Smooth muscle cell (in vitro differentiated cells): Measurements from ENCODE around the gene GRIK1. TPM values are rescaled to one million over a fixed set of nuclear protein-coding genes. Genes with fewer than 3 reads are reported as not detected.

ENCODE experiments used
- DNase-seq: peaks from one replicate; lab custom pipeline; 2025; ENCODE audit not compliant: unreplicated experiment; lab: John Stamatoyannopoulos, UW
- H2AFZ ChIP-seq: fragments of 200-600 bp; sonication (generic); 2 replicates; pipeline ENCODE4 v1.6.0; 2016; ENCODE audit warnings: antibody characterized with exemption, low read depth, mild to moderate bottlenecking
- H3F3A ChIP-seq: fragments of 200-600 bp; sonication (generic); 2 replicates; pipeline ENCODE4 v1.6.0; 2017; ENCODE audit warnings: antibody characterized with exemption, low read depth
- H3K27ac ChIP-seq: fragments of 200-600 bp; sonication (generic); 2 replicates; pipeline ENCODE4 v1.5.1; 2016; ENCODE audit warnings: low read depth, mild to moderate bottlenecking
- H3K27me3 ChIP-seq: fragments of 200-600 bp; sonication (generic); 2 replicates; pipeline ENCODE4 v1.6.1; 2016; ENCODE audit warnings: low read depth, mild to moderate bottlenecking
- H3K36me3 ChIP-seq: fragments of 200-600 bp; sonication (generic); 2 replicates; pipeline ENCODE4 v1.5.1; 2016; ENCODE audit warnings: low read depth
- H3K4me1 ChIP-seq: fragments of 200-600 bp; sonication (generic); 2 replicates; pipeline ENCODE4 v1.5.1; 2016; ENCODE audit warnings: low read depth
- H3K4me2 ChIP-seq: fragments of 200-600 bp; sonication (generic); 2 replicates; pipeline ENCODE4 v1.6.0; 2016; ENCODE audit warnings: mild to moderate bottlenecking
- H3K4me3 ChIP-seq: fragments of 200-600 bp; sonication (generic); 2 replicates; pipeline ENCODE4 v1.5.1; 2016; ENCODE audit warnings: mild to moderate bottlenecking
- H3K79me2 ChIP-seq: fragments of 200-600 bp; sonication (generic); 2 replicates; pipeline ENCODE4 v1.6.0; 2016; ENCODE audit warnings: low read depth, mild to moderate bottlenecking
- H3K9ac ChIP-seq: fragments of 200-600 bp; sonication (generic); 2 replicates; pipeline ENCODE4 v1.6.0; 2016; ENCODE audit warnings: low read depth
- H3K9me3 ChIP-seq: fragments of 200-600 bp; sonication (generic); replicated peaks from 2 replicates; pipeline ENCODE4 v1.5.1; 2016; ENCODE audit warnings: low read depth
- H4K20me1 ChIP-seq: fragments of 200-600 bp; sonication (generic); 2 replicates; pipeline ENCODE4 v1.6.0; 2016; ENCODE audit warnings: low read depth
- WGBS: methylation state at CpG from one replicate; pipeline ENCODE4 v1.1.7; 2016; ENCODE audit warnings: low lambda C conversion rate; 5-methylcytosine and 5-hydroxymethylcytosine counted together
- polyA plus RNA-seq: library from polyadenylated mRNA; unstranded; fragments of >200 nt; fragmentation: Nextera tagmentation; extraction: Ambion mirVana; gene quantifications from 2 replicates; pipeline ENCODE4 v1.2.1, GENCODE V29; 2016
- total RNA-seq: library from RNA; depleted of rRNA; stranded (reverse); fragments of >200 nt; gene quantifications from 2 replicates; pipeline ENCODE4 v1.2.3, GENCODE V29; 2014
- TF ChIP-seq, protein P1 (sequence below): fragments of 200-600 bp; sonication (generic); IDR thresholded peaks from 2 replicates; pipeline ENCODE4 v1.5.1; 2017; ENCODE audit warnings: borderline replicate concordance, mild to moderate bottlenecking, antibody characterized with exemption; ENCODE audit not compliant: insufficient read depth, poor library complexity, severe bottlenecking

GRIK1 gene
- total and polyA plus RNA-seq, 2 experiments from 2014 or later = 0.09 TPM; not detected in 1

- Histone ChIP-seq H4K20me1 (no peaks in the 10 kb centered on the region), H3K27ac (no peak overlapping the region), H3K9me3 (no peaks in the 10 kb centered on the region), H2AFZ (no peak overlapping the region), H3K36me3 (no peaks in the 10 kb centered on the region), H3K4me2 (no peak overlapping the region), H3K4me3 (no peak overlapping the region), H3K79me2 (no peaks in the 10 kb centered on the region), H3K27me3 (no peaks in the 10 kb centered on the region), H3K9ac (no peak overlapping the region), H3F3A (no peaks in the 10 kb centered on the region), H3K4me1 (peaks cover 3% of the 10 kb centered on the region)
- TF ChIP-seq, protein P1, sequence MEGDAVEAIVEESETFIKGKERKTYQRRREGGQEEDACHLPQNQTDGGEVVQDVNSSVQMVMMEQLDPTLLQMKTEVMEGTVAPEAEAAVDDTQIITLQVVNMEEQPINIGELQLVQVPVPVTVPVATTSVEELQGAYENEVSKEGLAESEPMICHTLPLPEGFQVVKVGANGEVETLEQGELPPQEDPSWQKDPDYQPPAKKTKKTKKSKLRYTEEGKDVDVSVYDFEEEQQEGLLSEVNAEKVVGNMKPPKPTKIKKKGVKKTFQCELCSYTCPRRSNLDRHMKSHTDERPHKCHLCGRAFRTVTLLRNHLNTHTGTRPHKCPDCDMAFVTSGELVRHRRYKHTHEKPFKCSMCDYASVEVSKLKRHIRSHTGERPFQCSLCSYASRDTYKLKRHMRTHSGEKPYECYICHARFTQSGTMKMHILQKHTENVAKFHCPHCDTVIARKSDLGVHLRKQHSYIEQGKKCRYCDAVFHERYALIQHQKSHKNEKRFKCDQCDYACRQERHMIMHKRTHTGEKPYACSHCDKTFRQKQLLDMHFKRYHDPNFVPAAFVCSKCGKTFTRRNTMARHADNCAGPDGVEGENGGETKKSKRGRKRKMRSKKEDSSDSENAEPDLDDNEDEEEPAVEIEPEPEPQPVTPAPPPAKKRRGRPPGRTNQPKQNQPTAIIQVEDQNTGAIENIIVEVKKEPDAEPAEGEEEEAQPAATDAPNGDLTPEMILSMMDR = no peak
- WGBS = 95% methylated on average over 6 of the region's 6 CpGs
- DNase-seq = no peak
Observed at GRCh38 chr21:29655577-29655976, 284.2 kb downstream of the GRIK1 start.

DNA sequence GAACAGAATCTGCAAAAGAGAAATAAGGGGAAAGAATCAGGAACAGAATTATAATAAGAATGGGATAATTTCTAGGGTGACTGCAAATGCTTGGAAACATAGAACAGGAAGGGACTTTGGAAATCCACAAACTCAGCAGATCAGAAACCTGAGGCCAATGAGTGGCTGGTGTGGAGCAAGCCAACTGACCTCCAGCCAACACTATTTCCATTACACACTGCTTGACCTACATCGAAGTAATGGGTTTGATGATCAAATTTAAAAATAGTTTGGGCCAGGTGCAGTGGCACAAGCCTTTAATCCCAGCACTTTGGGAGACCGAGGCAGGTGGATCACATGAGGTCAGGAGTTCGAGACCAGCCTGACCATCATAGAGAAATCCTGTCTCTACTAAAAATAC lies 284.9 kb downstream of the GRIK1 start:
- TF ChIP-seq, protein P1 = no peak
- Histone ChIP-seq H3F3A (no peaks in the 10 kb centered on the region), H2AFZ (no peak overlapping the region), H3K9me3 (no peaks in the 10 kb centered on the region), H3K79me2 (no peaks in the 10 kb centered on the region), H3K4me2 (no peak overlapping the region), H3K4me1 (peaks cover 3% of the 10 kb centered on the region), H3K27ac (no peak overlapping the region), H3K9ac (no peak overlapping the region), H4K20me1 (no peaks in the 10 kb centered on the region), H3K4me3 (no peak overlapping the region), H3K36me3 (no peaks in the 10 kb centered on the region), H3K27me3 (no peaks in the 10 kb centered on the region)
- 99% methylated on average over 3 of the region's 3 CpGs for WGBS
- DNase-seq = no peak

DNA sequence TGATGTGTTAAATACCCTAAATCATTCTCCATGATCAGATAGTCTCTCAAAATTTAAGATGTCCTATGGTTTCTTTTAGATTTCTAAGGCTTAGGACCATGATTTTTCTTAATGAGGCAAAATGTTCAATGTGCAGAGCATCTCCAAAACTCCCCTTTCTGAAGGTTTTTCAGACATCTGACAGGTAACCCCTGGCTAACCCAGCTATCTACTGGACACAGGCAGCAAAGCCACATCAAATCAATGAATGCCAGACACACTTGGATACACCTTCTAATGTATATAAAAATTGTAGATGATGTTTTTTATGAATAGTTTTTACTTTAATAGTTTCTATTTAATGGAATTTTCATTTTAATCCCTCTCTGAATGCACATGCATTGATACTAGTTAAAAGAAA lies 285.6 kb downstream of the GRIK1 start:
- Histone ChIP-seq H3K27ac (no peak overlapping the region), H3K9me3 (no peaks in the 10 kb centered on the region), H3K36me3 (no peaks in the 10 kb centered on the region), H3K9ac (no peak overlapping the region), H3K4me2 (no peak overlapping the region), H3F3A (no peaks in the 10 kb centered on the region), H3K4me1 (peaks cover 3% of the 10 kb centered on the region), H4K20me1 (no peaks in the 10 kb centered on the region), H3K27me3 (no peaks in the 10 kb centered on the region), H3K79me2 (no peaks in the 10 kb centered on the region), H2AFZ (no peak overlapping the region), H3K4me3 (no peak overlapping the region)
- TF ChIP-seq, protein P1 = no peak
- no peak for DNase-seq

DNA sequence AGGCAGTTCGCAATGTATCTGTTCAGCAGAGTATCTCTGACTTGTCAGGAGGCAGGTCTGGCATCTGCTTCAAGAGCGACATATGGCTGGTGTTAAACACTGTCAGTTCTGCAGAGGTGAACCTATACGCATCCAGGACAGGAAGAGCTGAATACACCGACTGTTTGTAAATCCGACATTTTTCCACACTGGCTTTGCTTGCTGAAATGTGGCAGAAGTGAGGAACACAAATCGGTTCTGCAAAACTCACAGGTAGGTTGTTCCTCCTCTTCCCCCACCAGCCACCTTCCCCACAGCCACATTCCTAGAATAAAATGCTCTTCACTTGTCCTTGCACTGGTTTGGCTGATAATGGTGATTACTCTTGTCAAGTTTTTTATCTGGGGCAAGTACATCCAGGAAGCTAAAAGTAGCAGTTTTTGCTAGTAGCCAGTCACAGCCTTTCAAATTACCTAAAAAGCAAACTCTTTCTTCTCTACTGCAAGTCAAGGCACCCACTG lies 289.2 kb downstream of the GRIK1 start:
- Histone ChIP-seq H3K79me2 (no peaks in the 10 kb centered on the region), H2AFZ (no peak overlapping the region), H3K36me3 (no peaks in the 10 kb centered on the region), H4K20me1 (no peaks in the 10 kb centered on the region), H3K4me3 (no peak overlapping the region), H3K9me3 (no peaks in the 10 kb centered on the region), H3K9ac (no peak overlapping the region), H3K27ac (no peak overlapping the region), H3K4me1 (no peaks in the 10 kb centered on the region), H3K4me2 (no peak overlapping the region), H3F3A (no peaks in the 10 kb centered on the region), H3K27me3 (no peaks in the 10 kb centered on the region)
- WGBS = 91% methylated on average over 6 of the region's 6 CpGs
- no peak for DNase-seq
- TF ChIP-seq, protein P1 = no peak
